HepG2 (cell line): Measurements from ENCODE around the gene TIFAB. TPM values are rescaled to one million over a fixed set of nuclear protein-coding genes. Genes with fewer than 3 reads are reported as not detected.
A peak's percentile ranks its signal among the peaks of the same experiment; 100 is the strongest.

Experiments used
- ATAC-seq: fragments of 200-7000 bp; cut with Tn5 transposase; 3 replicates; pipeline ENCODE4 v1.9.1; 2020; ENCODE audit warnings: mild to moderate bottlenecking, moderate library complexity
- BruUV-seq: library from RNA; stranded (reverse); fragments of 400-500 nt; replicated peaks from 2 replicates; lab custom pipeline; 2021; lab: Mats Ljungman, UMichigan
- CTCF ChIA-PET: fragments of 300-600 bp; formaldehyde crosslinking; extraction: SDS; loops from one replicate; lab custom pipeline; 2021; ENCODE audit warnings: low total read pairs, inconsistent platforms, low intra/inter-chr PET ratio; lab: Yijun Ruan, JAX
- POLR2A ChIA-PET: fragments of 350-600 bp; sonication (Branson Sonifier 250); formaldehyde crosslinking; loops from one replicate; lab custom pipeline; 2020; ENCODE audit warnings: antibody characterized with exemption, inconsistent platforms; lab: Yijun Ruan, JAX
- DNase-seq: peaks from one replicate; pipeline ENCODE4 v3.0.0-alpha.2; 2015; ENCODE audit warnings: low spot score
- FAIRE-seq: peaks from 3 replicates; lab custom pipeline; 2011; peaks lifted over from hg19 to GRCh38; lab: Jason Lieb, UNC
- H2AFZ ChIP-seq: one replicate; pipeline ENCODE4 v1.6.1; 2011; ENCODE audit warnings: low read length, inconsistent platforms
- H3K27ac ChIP-seq: fragments of 300-600 bp; 3 replicates; pipeline ENCODE4 v1.8.0; 2011; ENCODE audit warnings: mixed run types, mild to moderate bottlenecking, mixed read lengths, low read length, inconsistent platforms; ENCODE audit not compliant: insufficient read depth; ENCODE audit errors: extremely low read length
- H3K27me3 ChIP-seq, 2 experiments: fragments of 200-600 bp in 1 of 2; 2 replicates in 1 of 2; 3 replicates in 1 of 2; pipeline versions ENCODE4 v1.6.0 to v1.8.0; 2011; ENCODE audit warnings: low read length in 2 of 2, mild to moderate bottlenecking in 2 of 2, moderate library complexity in 2 of 2, inconsistent platforms in 1 of 2; ENCODE audit not compliant: insufficient read depth in 2 of 2, control insufficient read depth in 1 of 2
- H3K36me3 ChIP-seq, 2 experiments: fragments of 200-600 bp in 1 of 2; replicated peaks in 1 of 2; 2 replicates in 1 of 2; 3 replicates in 1 of 2; pipeline versions ENCODE4 v1.5.1 to v1.8.0; 2011; ENCODE audit warnings: low read length in 2 of 2, inconsistent platforms in 1 of 2; ENCODE audit not compliant: insufficient read depth in 2 of 2, control insufficient read depth in 1 of 2
- H3K4me1 ChIP-seq: 2 replicates; pipeline ENCODE4 v1.5.1; 2012; ENCODE audit warnings: low read length, inconsistent platforms; ENCODE audit not compliant: insufficient read depth
- H3K4me2 ChIP-seq: 2 replicates; pipeline ENCODE4 v1.6.0; 2011; ENCODE audit warnings: low read depth, low read length, inconsistent platforms
- H3K4me3 ChIP-seq, 3 experiments: fragments of 200-600 bp in 1 of 3; sonication (generic), shearing (Covaris generic) in 1 of 3; replicated peaks in 1 of 3; 2 replicates each; pipeline ENCODE4 v1.5.1; 2011 to 2016; ENCODE audit warnings: low read length in 3 of 3, inconsistent platforms in 2 of 3, low read depth in 2 of 3, mild to moderate bottlenecking in 2 of 3, control low read depth in 1 of 3, mixed read lengths in 1 of 3; ENCODE audit not compliant: insufficient read depth in 1 of 3
- H3K79me2 ChIP-seq: one replicate; pipeline ENCODE4 v1.6.1; 2011; ENCODE audit warnings: low read length, inconsistent platforms; ENCODE audit not compliant: insufficient read depth
- H3K9ac ChIP-seq: 2 replicates; pipeline ENCODE4 v1.6.0; 2011; ENCODE audit warnings: mild to moderate bottlenecking, low read depth, low read length, inconsistent platforms; ENCODE audit not compliant: insufficient read depth
- H3K9me3 ChIP-seq: 2 replicates; pipeline ENCODE4 v1.5.1; 2012; ENCODE audit warnings: mild to moderate bottlenecking, low read length
- H4K20me1 ChIP-seq: 2 replicates; pipeline ENCODE4 v1.6.0; 2011; ENCODE audit warnings: inconsistent platforms, mild to moderate bottlenecking, low read length, moderate library complexity; ENCODE audit not compliant: insufficient read depth
- ATF7-NPFF ChIP-seq: sonication (generic); formaldehyde crosslinking; IDR thresholded peaks from 2 replicates; pipeline ENCODE4 v1.8.1; 2023; ENCODE audit warnings: mild to moderate bottlenecking, low read depth, missing genetic modification reagents, moderate library complexity
- MYPOP ChIP-seq: sonication (generic); formaldehyde crosslinking; IDR thresholded peaks from 2 replicates; pipeline ENCODE4 v1.8.1; 2023; ENCODE audit warnings: mild to moderate bottlenecking, moderate library complexity, missing genetic modification reagents
- NAIF1 ChIP-seq: sonication (generic); formaldehyde crosslinking; IDR thresholded peaks from 2 replicates; pipeline ENCODE4 v1.5.0; 2020; ENCODE audit warnings: mild to moderate bottlenecking, missing genetic modification reagents, borderline replicate concordance
- NR0B2 ChIP-seq: sonication (generic); formaldehyde crosslinking; IDR thresholded peaks from 2 replicates; pipeline ENCODE4 v1.4.0; 2020; ENCODE audit warnings: mild to moderate bottlenecking, missing genetic modification reagents
- PCBP1 ChIP-seq: fragments of 200-400 bp; formaldehyde crosslinking; IDR thresholded peaks from 2 replicates; pipeline ENCODE4 v1.6.1; 2017; ENCODE audit warnings: mild to moderate bottlenecking, low read depth, low read length, borderline replicate concordance
- POLR2AphosphoS2 ChIP-seq: IDR thresholded peaks from 2 replicates; pipeline ENCODE4 v1.6.1; 2011; ENCODE audit warnings: low read depth, low read length, improper control_type of control experiment
- PRDM10 ChIP-seq: sonication (generic); formaldehyde crosslinking; IDR thresholded peaks from 2 replicates; pipeline ENCODE4 v1.4.0; 2020; ENCODE audit warnings: low read depth, missing genetic modification reagents
- TBX2 ChIP-seq: sonication (generic); formaldehyde crosslinking; IDR thresholded peaks from 2 replicates; pipeline ENCODE4 v1.5.0; 2020; ENCODE audit warnings: missing genetic modification reagents, mild to moderate bottlenecking, borderline replicate concordance
- TGIF2 ChIP-seq: IDR thresholded peaks from 2 replicates; pipeline ENCODE4 v1.6.1; 2016; ENCODE audit warnings: control low read depth, missing compliant biosample characterization
- TSC22D2 ChIP-seq: sonication (generic); formaldehyde crosslinking; IDR thresholded peaks from 2 replicates; pipeline ENCODE4 v1.5.1; 2020; ENCODE audit warnings: missing genetic modification reagents, mild to moderate bottlenecking, borderline replicate concordance
- ZNF17 ChIP-seq: sonication (generic); formaldehyde crosslinking; IDR thresholded peaks from 2 replicates; pipeline ENCODE4 v1.5.0; 2020; ENCODE audit warnings: mild to moderate bottlenecking, missing genetic modification reagents
- ZNF230 ChIP-seq: sonication (generic); formaldehyde crosslinking; IDR thresholded peaks from 2 replicates; pipeline ENCODE4 v1.4.0; 2020; ENCODE audit warnings: mild to moderate bottlenecking, missing genetic modification reagents
- ZNF253 ChIP-seq: sonication (generic); formaldehyde crosslinking; IDR thresholded peaks from 2 replicates; pipeline ENCODE4 v1.8.0; 2022; ENCODE audit warnings: mild to moderate bottlenecking, missing genetic modification reagents, borderline replicate concordance
- ZNF280B ChIP-seq: sonication (generic); formaldehyde crosslinking; IDR thresholded peaks from 2 replicates; pipeline ENCODE4 v1.5.0; 2020; ENCODE audit warnings: missing genetic modification reagents, mild to moderate bottlenecking, borderline replicate concordance
- ZNF883 ChIP-seq: sonication (generic); formaldehyde crosslinking; IDR thresholded peaks from 2 replicates; pipeline ENCODE4 v1.5.1; 2020; ENCODE audit warnings: mild to moderate bottlenecking, missing genetic modification reagents; ENCODE audit errors: not compliant biosample characterization
- WGBS: methylation state at CpG from one replicate; pipeline ENCODE4 v1.1.6; 2017; ENCODE audit warnings: low lambda C conversion rate; 5-methylcytosine and 5-hydroxymethylcytosine counted together
- in situ Hi-C: cut with HindIII; loops from 2 replicates; pipeline ENCODE4 v1.10.0; 2017; ENCODE audit warnings: low pct_unique_long_range_greater_than_20kb; ENCODE audit not compliant: extremely low pct_ligation_motif_present
- intact Hi-C: fragments of 100-400 bp; cut with micrococcal nuclease; formaldehyde crosslinking; loops from one replicate; pipeline ENCODE4 v1.10.0; 2022; ENCODE audit not compliant: unreplicated experiment
- polyA plus RNA-seq, 8 experiments: library from polyadenylated mRNA; depleted of rRNA in 3 of 8; stranded (reverse) in 7 of 8; unstranded in 1 of 8; fragments of >200 nt; fragmentation: Illumina TruSeq in 4 of 8; extraction: Trizol in 4 of 8; gene quantifications; 2 replicates each; pipeline versions ENCODE4 v1.2.1 to v1.2.3, GENCODE V29; 2011 to 2016; ENCODE audit warnings: low read depth in 4 of 8, missing spikeins in 1 of 8, mixed read lengths in 1 of 8; ENCODE audit not compliant: insufficient read depth in 1 of 8
- total RNA-seq, 5 experiments: library from RNA; depleted of rRNA; stranded (reverse); fragments of >200 nt; fragmentation: Illumina TruSeq; extraction: Trizol; gene quantifications; 2 replicates each; pipeline ENCODE4 v1.2.3, GENCODE V29; 2016; ENCODE audit warnings: low read depth in 1 of 5

The TIFAB gene
- total and polyA plus RNA-seq, 2 of the 13 experiments (the other 11 are each of a cell fraction or from before 2014, with no cell fraction given): not detected

- POLR2A ChIA-PET: interaction anchor here (1.5 kb wide), 1 partner anchor 85 kb away, joined by 3 read pairs; no protein-coding TSS in a partner anchor
- Histone ChIP-seq H3K4me2 (peak overlapping the region; percentile 49), H3K4me3 (peak overlapping the region in 1 of 3 experiments; percentile 25; a peak in 1 of 6 replicates), H2AFZ (no peak overlapping the region), H3K27ac (no peak overlapping the region), H4K20me1 (no peaks in the 10 kb centered on the region), H3K4me1 (peaks cover 10% of the 10 kb centered on the region), H3K9me3 (no peaks in the 10 kb centered on the region), H3K79me2 (no peaks in the 10 kb centered on the region), H3K9ac (no peak overlapping the region), H3K36me3 (no peaks in the 10 kb centered on the region), H3K27me3 (peaks cover 0 to 11% of the 10 kb centered on the region in 2 experiments; a peak in 3 of 5 replicates)
- in situ Hi-C loops (loop anchor here (5.0 to 25.0 kb wide), 2 partner anchors 86 to 271 kb away; no protein-coding TSS in a partner anchor), intact Hi-C loops (loop anchor here (1.0 kb wide), 1 partner anchor 86 kb away; no protein-coding TSS in a partner anchor)
- peak; percentile 40 for DNase-seq
- WGBS: 58% methylated on average over 23 of the region's 43 CpGs
- FAIRE-seq: peak; percentile 43
- no TSS peak for BruUV-seq
- CTCF ChIA-PET: interaction anchor here (0.7 to 3.5 kb wide), 5 partner anchors 9 to 100 kb away, joined by 3 to 76 read pairs (median 5); no protein-coding TSS in a partner anchor
- ATAC-seq: peak; percentile 92
- TF ChIP-seq MYPOP (CRISPR knock-in tag) (peak; percentile 74; the same call in 1 of the 2 replicates), PCBP1 (no peak), NR0B2 (CRISPR knock-in tag) (no peak), PRDM10 (0 out of 2 replicates have a peak, but pooled peaks have one; percentile 40), ATF7-NPFF (CRISPR knock-in tag) (no peak), TSC22D2 (CRISPR knock-in tag) (no peak), NAIF1 (CRISPR knock-in tag) (peak; percentile 90), ZNF253 (CRISPR knock-in tag) (no peak), POLR2AphosphoS2 (no peak), ZNF230 (CRISPR knock-in tag) (no peak), TBX2 (peak; percentile 43; the same call in 1 of the 2 replicates), TGIF2 (CRISPR knock-in tag) (no peak), ZNF280B (0 out of 2 replicates have a peak, but pooled peaks have one; percentile 56), ZNF17 (no peak), ZNF883 (CRISPR knock-in tag) (peak; percentile 65)
Measured at GRCh38 chr5:135466178-135467050, 14.3 kb upstream of the TIFAB start.
